ENCODE data around the gene BMPR1A.
"Not testable (repeated sequence)": the region's sequence is repeated elsewhere in the genome, so short reads cannot be mapped to it uniquely, and the experiment has no call there.

BMPR1A gene

GRCh38 chr10:86888585-86889381 is 132.4 kb downstream of the BMPR1A start:
- no peak for DNase-seq (ENCODE audit: low read depth)

- DNase-seq (ENCODE audit: low read depth) = no peak
These were observed 133.6 kb downstream of the BMPR1A start for GRCh38 chr10:86889997-86890396.

DNA sequence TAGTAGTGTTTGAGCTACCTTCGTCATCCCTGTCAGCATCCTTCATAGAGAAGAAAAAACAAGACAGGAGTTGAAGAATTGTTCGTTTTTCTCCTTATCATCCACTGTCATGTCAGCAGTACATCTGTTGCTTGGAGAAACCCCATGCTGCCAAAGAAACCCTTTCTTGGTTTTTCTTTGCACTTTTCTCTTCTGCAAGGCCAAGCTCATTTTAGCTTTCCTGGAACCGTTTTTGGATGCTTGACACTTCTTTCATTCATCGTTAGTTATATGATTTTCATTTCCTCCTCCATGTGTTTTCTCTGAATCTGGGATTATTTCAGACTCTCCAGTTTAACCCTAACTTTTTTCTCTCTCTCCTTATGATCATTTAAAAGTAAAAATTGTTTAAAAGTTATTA is 142.1 kb downstream of the BMPR1A start:
- DNase-seq (ENCODE audit: low read depth) = no peak

GRCh38 chr10:86899132-86899531 is 142.7 kb downstream of the BMPR1A start:
- no peak for DNase-seq (ENCODE audit: low read depth)

GRCh38 chr10:86899670-86900276 is 143.4 kb downstream of the BMPR1A start:
- DNase-seq (ENCODE audit: low read depth) = no peak

- DNase-seq (ENCODE audit: low read depth) = no peak
These were observed 144.5 kb downstream of the BMPR1A start for GRCh38 chr10:86900955-86901354.

- no peak for DNase-seq (ENCODE audit: low read depth)
These were observed 148.2 kb downstream of the BMPR1A start for GRCh38 chr10:86904600-86904999.

DNA sequence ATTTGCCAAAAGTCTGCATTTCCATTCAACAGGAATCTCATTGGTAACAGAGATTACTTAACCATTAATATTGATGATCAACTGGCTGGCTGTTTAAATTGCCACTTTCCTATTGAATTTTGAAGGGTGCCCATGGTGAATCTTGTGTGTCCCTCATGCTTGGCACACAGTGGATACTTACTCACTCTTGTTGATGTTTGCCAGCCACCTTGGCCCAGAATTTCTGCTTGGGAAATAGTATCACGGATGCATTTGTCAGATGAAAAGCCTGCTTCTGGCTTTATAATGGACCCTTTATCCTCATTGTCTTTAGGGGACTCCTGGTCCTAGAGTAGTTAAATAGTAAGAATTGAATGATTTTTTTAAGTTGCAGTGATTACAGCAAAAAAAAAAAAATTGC is 149.0 kb downstream of the BMPR1A start:
- no peak for DNase-seq (ENCODE audit: low read depth)

GRCh38 chr10:86914734-86915133 is 158.3 kb downstream of the BMPR1A start:
- DNase-seq (ENCODE audit: low read depth) = no peak

DNA sequence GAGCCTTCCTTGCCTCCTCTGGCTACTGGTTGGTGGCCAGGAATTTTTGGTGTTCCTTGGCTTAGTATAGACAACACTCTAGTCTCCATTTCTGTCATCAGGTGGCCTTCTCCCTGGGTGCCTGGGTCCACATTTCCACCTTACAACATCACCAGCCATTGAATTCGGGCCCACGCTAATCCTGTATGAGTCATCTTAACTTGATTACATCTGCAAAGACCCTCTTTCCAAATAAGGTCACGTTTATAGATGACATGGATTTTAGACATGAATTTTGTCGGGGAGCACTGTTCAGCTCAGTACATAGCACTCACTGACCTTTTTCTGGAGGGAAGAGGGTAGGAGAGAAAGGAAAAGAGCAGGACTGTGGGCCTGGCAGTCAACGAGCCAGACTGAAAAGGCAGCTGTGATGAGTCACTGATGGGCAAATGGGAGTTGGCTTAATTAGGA is 161.6 kb downstream of the BMPR1A start:
- no peak for DNase-seq (ENCODE audit: low read depth)

GRCh38 chr10:86922553-86922961 is 166.1 kb downstream of the BMPR1A start:
- no peak for DNase-seq (ENCODE audit: low read depth)

DNA sequence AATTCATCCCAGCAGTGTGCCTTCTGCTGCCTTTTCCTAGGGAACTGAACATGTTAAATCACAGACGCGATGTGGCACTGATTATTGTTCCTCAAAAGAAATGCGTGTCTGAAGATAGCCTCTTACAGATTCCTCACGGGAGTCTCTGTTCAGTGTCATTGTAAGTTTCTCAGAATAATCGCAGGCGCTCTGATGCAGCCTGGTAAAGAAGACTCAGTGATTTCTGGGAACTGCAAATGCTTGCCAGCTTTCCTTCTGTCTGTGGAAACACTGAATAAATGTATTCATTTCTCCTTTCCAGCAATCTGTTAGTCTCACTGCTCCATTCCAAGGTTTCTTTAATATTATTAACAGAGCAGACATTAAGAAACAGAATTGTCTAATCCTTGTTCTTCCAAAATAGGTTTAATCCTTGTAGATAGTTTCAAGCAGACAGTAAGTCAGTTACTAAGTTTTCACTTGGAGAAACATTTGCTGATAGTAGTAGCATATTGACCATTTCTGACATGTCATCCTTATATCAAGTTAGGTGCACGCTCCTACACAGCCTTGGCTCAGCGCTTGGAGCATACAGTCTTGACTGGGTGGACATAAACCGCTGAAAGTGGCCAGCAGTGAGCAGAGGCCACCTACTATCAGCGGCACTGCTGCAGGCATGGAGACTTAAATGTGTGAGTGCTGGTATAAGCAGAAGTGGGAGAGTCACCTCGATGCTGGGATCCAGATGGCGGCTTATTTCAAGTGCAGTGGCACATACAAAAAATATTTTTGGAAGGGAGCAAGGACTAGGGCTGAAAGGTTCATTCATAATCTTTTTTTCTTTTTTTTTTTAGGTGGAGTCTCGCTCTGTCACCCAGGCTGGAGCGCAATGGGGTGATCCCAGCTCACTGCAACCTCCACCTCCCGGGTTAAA is 173.3 kb downstream of the BMPR1A start:
- DNase-seq (ENCODE audit: low read depth) = no peak

DNA sequence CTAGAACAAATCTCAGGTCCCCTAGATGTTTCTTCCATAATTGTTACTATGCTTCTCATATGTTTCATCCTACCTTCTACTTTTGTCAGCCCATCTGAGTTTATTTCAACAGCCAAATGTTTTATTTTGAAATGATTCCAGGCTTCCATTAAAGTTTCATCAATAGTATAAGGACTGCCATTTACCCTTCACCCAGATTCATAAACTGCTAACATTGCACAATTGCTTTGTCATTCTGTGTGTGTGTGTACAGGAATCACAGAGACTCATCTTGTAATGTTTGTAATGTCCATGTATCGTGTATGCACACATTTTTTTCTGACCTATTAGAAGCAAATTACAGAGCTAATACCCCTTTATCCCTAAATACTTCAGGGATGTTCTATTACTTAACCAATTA is 175.5 kb downstream of the BMPR1A start:
- DNase-seq (ENCODE audit: low read depth) = no peak

GRCh38 chr10:86932674-86933073 is 176.3 kb downstream of the BMPR1A start:
- no peak for DNase-seq (ENCODE audit: low read depth)

- not testable (repeated sequence) for DNase-seq (ENCODE audit: low read depth)
These were observed 177.8 kb downstream of the BMPR1A start for GRCh38 chr10:86934162-86934711.

- DNase-seq (ENCODE audit: low read depth) = no peak
These were observed 180.5 kb downstream of the BMPR1A start for GRCh38 chr10:86936661-86937501.

- DNase-seq (ENCODE audit: low read depth) = no peak
These were observed 181.2 kb downstream of the BMPR1A start for GRCh38 chr10:86937502-86938154.

GRCh38 chr10:86938260-86938659 is 181.8 kb downstream of the BMPR1A start:
- DNase-seq (ENCODE audit: low read depth) = no peak

DNA sequence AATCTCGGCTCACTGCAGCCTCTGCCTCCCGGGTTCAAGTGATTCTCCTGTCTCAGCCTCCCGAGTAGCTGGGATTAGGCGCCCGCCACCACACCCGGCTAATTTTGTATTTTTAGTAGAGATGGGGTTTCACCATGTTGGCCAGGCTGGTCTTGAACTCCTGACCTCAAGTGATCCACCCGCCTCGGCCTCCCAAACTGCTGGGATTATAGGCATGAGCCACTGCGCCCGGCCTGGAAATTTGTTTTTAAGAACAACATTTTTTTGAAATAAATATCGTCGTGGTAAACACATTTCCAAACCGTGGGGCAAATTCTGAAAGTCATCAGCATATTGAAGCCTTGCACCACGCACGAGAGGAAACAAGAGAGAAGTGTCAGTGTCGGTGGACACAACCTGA is 183.7 kb downstream of the BMPR1A start:
- DNase-seq (ENCODE audit: low read depth) = not testable (repeated sequence)

DNA sequence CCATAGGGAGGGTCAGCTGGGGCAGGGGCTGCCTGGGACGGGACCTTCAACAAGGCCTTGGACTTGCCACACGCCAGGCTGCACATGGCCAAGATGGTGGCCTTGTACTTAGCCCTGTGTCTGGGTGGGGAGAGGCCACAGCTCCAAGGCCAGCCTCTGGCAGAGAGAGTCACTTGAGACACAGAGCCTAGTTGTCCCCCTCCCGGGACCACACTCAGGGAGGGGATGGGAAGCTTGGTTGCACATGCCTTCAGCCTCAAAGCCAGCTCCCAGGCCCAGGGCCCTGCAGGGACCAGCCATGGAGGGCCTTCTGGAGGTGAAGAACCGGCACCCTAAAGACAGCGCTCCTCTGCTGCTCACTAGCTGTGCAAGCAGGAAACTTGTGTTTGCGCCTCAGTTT is 184.3 kb downstream of the BMPR1A start:
- no peak for DNase-seq (ENCODE audit: low read depth)

DNA sequence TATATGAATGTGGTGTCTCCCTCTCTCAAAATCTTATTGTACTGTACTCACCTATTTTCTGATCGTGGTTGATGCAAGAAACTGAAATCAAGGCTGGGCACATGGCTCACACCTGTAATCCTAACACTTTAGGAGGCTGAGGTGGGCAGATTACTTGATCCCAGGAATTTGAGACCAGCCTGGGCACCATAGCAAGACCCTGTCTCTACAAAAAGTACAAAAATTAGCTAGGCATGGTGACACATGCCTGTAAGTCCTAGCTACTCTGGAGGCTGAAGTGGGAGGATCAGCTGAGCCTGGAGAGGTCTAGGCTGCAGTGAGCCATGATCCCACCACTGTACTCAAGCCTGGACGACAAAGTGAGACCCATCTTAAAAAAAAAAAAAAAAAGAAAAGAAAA is 185.0 kb downstream of the BMPR1A start:
- DNase-seq (ENCODE audit: low read depth) = no peak

All from stimulated activated CD8-positive, alpha-beta memory T cell treated with anti-CD3 and anti-CD28 coated beads, Interleukin-15, amount 100 ng/mL, for 24 hours (primary cell).